Esophagus muscularis mucosa (tissue), 4 donors: Measurements from ENCODE around the gene PCDHB2.
"Not testable (repeated sequence)": the region's sequence is repeated elsewhere in the genome, so short reads cannot be mapped to it uniquely, and the experiment has no call there.

Experiments
- CTCF ChIP-seq, 3 experiments: fragments of 200-600 bp in 2 of 3; fragments of 450-650 bp in 1 of 3; sonication (generic) in 2 of 3; IDR thresholded peaks; one replicate each; pipeline ENCODE4 v1.5.1; 2017 to 2019; ENCODE audit warnings: antibody characterized with exemption in 3 of 3, mild to moderate bottlenecking in 2 of 3, moderate library complexity in 1 of 3
- EP300 ChIP-seq: sonication (generic); formaldehyde crosslinking; IDR thresholded peaks from one replicate; pipeline ENCODE4 v1.6.1; 2017; ENCODE audit warnings: antibody characterized with exemption
- POLR2A ChIP-seq: fragments of 450-650 bp; IDR thresholded peaks from one replicate; pipeline ENCODE4 v1.6.1; 2017; ENCODE audit warnings: antibody characterized with exemption, moderate library complexity, mild to moderate bottlenecking, low read depth
- POLR2AphosphoS5 ChIP-seq, 2 donors: sonication (generic); formaldehyde crosslinking; IDR thresholded peaks; one replicate each; pipeline ENCODE4 v1.6.1; 2017; ENCODE audit warnings: antibody characterized with exemption in 2 of 2

GRCh38 chr5:141102471-141102870 lies 8.1 kb downstream of the PCDHB2 start:
- not testable (repeated sequence) for TF ChIP-seq CTCF (IDR thresholded peaks at IDR 0.05); POLR2A; EP300; POLR2AphosphoS5 (IDR thresholded peaks at IDR 0.05)
